ENCODE measurements around the gene PLEKHA7. TPM values are rescaled to one million over a fixed set of nuclear protein-coding genes. Genes with fewer than 3 reads are reported as not detected.

The PLEKHA7 gene
- polyA plus RNA-seq, 1 of the 3 experiments (the other 2 are of a cell fraction), result 0.12 TPM

DNA sequence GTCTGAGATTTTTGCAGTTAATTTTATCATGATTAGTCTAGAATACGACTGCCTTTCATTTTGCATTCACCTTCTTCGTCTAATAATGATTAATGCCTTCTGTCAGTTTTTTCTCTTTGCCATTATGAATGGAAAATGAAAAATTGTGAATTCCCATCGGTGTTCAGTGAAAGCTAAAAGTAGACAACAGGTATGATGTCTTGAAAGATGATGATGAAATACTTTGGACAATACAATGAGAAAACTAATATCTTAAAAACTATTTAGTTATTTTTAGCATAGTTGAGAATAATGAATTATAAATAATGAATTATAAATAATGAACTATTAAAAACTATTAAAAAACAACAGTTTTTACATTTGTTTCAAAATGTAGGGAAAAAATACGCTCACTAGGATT is 270.7 kb downstream of the PLEKHA7 start (continued):
- no peak for TF ChIP-seq MXI1 (IDR thresholded peaks at IDR 0.05; ENCODE audit: low read depth, low read length)
- TF ChIP-seq GATA2 (CRISPR knock-in tag; IDR thresholded peaks at IDR 0.05), result no peak

DNA sequence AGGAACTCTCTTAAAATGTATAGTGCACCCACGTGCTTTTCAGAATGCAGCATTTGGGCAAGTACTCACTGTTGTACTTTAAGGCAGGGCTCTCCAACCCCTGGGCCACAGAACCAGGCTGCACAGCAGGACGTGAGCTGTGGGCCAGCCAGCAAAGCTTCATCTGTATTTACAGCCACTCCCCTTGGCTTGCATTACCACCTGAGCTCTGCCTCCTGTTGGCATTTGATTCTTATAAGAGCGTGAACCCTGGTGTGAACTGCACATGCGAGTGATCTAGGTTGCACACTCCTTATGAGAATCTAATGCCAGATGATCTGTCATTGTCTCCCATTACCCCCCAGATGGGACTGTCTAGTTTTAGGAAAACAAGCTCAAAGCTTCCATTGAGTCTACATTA is 272.7 kb downstream of the PLEKHA7 start:
- no peak overlapping the region for H2AFZ ChIP-seq (ENCODE audit: low read depth)
- no peak overlapping the region for H3K27ac ChIP-seq (ENCODE audit: low read depth in 2 of 2, low read length in 1 of 2)
- no peak overlapping the region for H3K4me3 ChIP-seq (ENCODE audit: low read depth in 2 of 2, low read length in 1 of 2)
- ChIA-PET CTCF (interaction anchor here (1.5 kb wide), 1 partner anchor 44 kb away, joined by 4 read pairs; no protein-coding TSS in a partner anchor), POLR2A (no interaction called here)
- no peak overlapping the region for H3K4me2 ChIP-seq
- no peaks in the 10 kb centered on the region for H3K9me3 ChIP-seq
- TF ChIP-seq, protein P1, sequence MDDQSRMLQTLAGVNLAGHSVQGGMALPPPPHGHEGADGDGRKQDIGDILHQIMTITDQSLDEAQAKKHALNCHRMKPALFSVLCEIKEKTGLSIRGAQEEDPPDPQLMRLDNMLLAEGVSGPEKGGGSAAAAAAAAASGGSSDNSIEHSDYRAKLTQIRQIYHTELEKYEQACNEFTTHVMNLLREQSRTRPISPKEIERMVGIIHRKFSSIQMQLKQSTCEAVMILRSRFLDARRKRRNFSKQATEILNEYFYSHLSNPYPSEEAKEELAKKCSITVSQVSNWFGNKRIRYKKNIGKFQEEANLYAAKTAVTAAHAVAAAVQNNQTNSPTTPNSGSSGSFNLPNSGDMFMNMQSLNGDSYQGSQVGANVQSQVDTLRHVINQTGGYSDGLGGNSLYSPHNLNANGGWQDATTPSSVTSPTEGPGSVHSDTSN (IDR thresholded peaks at IDR 0.05), result no peak
- TF ChIP-seq SMC3 (IDR thresholded peaks at IDR 0.05; ENCODE audit: low read depth, low read length), result no peak
- TF ChIP-seq FOXM1 (IDR thresholded peaks at IDR 0.05; ENCODE audit: low read depth), result no peak
- TF ChIP-seq SIN3A (IDR thresholded peaks at IDR 0.05; ENCODE audit: borderline replicate concordance, low read depth, low read length), result no peak
- TF ChIP-seq TCF12 (IDR thresholded peaks at IDR 0.05), result no peak
- no peak for TF ChIP-seq JUND (IDR thresholded peaks at IDR 0.05)
- H3K9me2 ChIP-seq, result no peaks in the 10 kb centered on the region
- 96% methylated on average over 4 of the region's 4 CpGs for WGBS (ENCODE audit: low lambda C conversion rate)
- no peaks in the 10 kb centered on the region for H3K27me3 ChIP-seq (ENCODE audit: insufficient read depth)
- H3K4me1 ChIP-seq (ENCODE audit: control insufficient read depth in 1 of 2, insufficient read depth in 2 of 2, low read depth in 1 of 2, low read length in 1 of 2), result peaks cover 4 to 11% of the 10 kb centered on the region in 2 experiments; a peak in 2 of 4 replicates
- no peaks in the 10 kb centered on the region for H3F3A ChIP-seq (replicated peaks; ENCODE audit: insufficient read depth)
- H3K79me2 ChIP-seq (ENCODE audit: insufficient read depth), result peaks cover 80% of the 10 kb centered on the region
- no peak overlapping the region for H3K9ac ChIP-seq
- DNase-seq, result no peak
- peaks cover 38 to 45% of the 10 kb centered on the region in 2 experiments for H3K36me3 ChIP-seq (replicated peaks in 1 of 2; ENCODE audit: control insufficient read depth in 1 of 2, insufficient read depth in 2 of 2, low read length in 1 of 2)
- H4K20me1 ChIP-seq (ENCODE audit: insufficient read depth), result peaks cover 61% of the 10 kb centered on the region

DNA sequence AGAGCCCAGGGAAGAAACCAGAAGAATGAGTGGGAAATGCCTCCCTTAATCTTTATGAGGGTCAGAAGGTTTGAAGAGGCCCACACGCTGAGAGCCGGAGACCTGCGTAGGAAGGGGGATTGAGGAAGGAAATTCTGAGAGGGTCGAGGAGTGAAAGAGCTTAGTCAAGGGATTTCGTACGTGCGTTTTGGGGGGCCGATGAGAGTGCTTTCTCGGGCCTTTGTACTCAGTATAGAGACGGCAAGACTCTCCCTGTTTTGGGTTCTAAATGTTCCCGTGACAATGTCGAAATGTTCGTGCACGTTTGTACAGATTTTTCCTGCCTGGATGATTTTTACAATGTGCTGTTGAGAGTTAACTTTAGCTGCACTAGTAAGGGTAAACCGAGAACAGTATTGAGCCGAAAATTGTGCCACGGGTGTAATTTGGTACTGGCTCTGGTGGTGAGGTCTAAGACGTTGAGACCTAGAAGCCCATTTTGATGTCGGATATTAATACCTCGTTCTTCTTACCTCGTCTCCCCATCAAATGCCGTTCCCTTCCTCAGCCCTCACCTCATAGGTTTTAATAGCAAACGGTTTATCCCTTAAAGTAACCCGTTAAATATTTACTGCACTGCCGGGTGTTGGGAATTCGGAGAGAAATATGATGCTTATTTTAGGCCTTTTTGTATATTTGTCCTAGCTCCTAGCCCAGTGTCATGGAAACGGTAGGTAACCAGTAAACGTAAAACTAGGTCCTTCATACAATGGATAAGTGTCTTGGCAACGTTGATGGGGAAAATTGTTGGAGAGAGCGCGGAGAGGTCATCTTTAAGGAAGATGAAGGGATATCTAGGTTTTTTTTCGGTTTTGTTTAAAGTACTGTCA is 275.0 kb downstream of the PLEKHA7 start:
- Histone ChIP-seq H3K9ac (peak overlapping the region; percentile 97), H3K27ac (ENCODE audit: low read depth in 2 of 2, low read length in 1 of 2) (peak overlapping the region; percentile 82 to 97), H3K4me3 (ENCODE audit: low read depth in 2 of 2, low read length in 1 of 2) (peak overlapping the region; percentile 75 to 77), H3K9me3 (no peaks in the 10 kb centered on the region), H3K27me3 (ENCODE audit: insufficient read depth) (no peaks in the 10 kb centered on the region), H3F3A (replicated peaks; ENCODE audit: insufficient read depth) (no peaks in the 10 kb centered on the region), H2AFZ (ENCODE audit: low read depth) (peak overlapping the region; percentile 78), H4K20me1 (ENCODE audit: insufficient read depth) (peaks cover 41% of the 10 kb centered on the region), H3K79me2 (ENCODE audit: insufficient read depth) (peaks cover 57% of the 10 kb centered on the region), H3K4me2 (peak overlapping the region; percentile 79), H3K4me1 (ENCODE audit: control insufficient read depth in 1 of 2, insufficient read depth in 2 of 2, low read depth in 1 of 2, low read length in 1 of 2) (peaks cover 4 to 11% of the 10 kb centered on the region in 2 experiments; a peak in 2 of 4 replicates), H3K36me3 (replicated peaks in 1 of 2; ENCODE audit: control insufficient read depth in 1 of 2, insufficient read depth in 2 of 2, low read length in 1 of 2) (peaks cover 15 to 22% of the 10 kb centered on the region in 2 experiments), H3K9me2 (no peaks in the 10 kb centered on the region)
- TF ChIP-seq TCF12 (IDR thresholded peaks at IDR 0.05) (no peak), RAD21 (IDR thresholded peaks at IDR 0.05; ENCODE audit: low read length) (no peak), FOXM1 (IDR thresholded peaks at IDR 0.05; ENCODE audit: low read depth) (no peak), GABPA (IDR thresholded peaks at IDR 0.05; ENCODE audit: low read depth) (no peak), NRF1 (IDR thresholded peaks at IDR 0.05; ENCODE audit: low read depth, low read length) (no peak), MXI1 (IDR thresholded peaks at IDR 0.05; ENCODE audit: low read depth, low read length) (0 out of 2 replicates have a peak, but pooled peaks have one; percentile 9)
- TF ChIP-seq, protein P2, sequence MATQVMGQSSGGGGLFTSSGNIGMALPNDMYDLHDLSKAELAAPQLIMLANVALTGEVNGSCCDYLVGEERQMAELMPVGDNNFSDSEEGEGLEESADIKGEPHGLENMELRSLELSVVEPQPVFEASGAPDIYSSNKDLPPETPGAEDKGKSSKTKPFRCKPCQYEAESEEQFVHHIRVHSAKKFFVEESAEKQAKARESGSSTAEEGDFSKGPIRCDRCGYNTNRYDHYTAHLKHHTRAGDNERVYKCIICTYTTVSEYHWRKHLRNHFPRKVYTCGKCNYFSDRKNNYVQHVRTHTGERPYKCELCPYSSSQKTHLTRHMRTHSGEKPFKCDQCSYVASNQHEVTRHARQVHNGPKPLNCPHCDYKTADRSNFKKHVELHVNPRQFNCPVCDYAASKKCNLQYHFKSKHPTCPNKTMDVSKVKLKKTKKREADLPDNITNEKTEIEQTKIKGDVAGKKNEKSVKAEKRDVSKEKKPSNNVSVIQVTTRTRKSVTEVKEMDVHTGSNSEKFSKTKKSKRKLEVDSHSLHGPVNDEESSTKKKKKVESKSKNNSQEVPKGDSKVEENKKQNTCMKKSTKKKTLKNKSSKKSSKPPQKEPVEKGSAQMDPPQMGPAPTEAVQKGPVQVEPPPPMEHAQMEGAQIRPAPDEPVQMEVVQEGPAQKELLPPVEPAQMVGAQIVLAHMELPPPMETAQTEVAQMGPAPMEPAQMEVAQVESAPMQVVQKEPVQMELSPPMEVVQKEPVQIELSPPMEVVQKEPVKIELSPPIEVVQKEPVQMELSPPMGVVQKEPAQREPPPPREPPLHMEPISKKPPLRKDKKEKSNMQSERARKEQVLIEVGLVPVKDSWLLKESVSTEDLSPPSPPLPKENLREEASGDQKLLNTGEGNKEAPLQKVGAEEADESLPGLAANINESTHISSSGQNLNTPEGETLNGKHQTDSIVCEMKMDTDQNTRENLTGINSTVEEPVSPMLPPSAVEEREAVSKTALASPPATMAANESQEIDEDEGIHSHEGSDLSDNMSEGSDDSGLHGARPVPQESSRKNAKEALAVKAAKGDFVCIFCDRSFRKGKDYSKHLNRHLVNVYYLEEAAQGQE (IDR thresholded peaks at IDR 0.05; ENCODE audit: low read depth, low read length), result no peak
- ChIA-PET POLR2A (interaction anchor here (0.8 to 1.5 kb wide), 5 partner anchors 10 to 1450 kb away, joined by 3 to 4 read pairs (median 4); no protein-coding TSS in a partner anchor), CTCF (interaction anchor here (1.5 to 1.6 kb wide), 2 partner anchors 11 to 45 kb away, joined by 4 read pairs; no protein-coding TSS in a partner anchor)
- DNase-seq, result peak; percentile 17
- 3% methylated on average over 32 of the region's 32 CpGs for WGBS (ENCODE audit: low lambda C conversion rate)
